NCI-H345 treated with DMSO at 0.1 percent for 48 hours (cell line): ENCODE data around the gene NRP1.
"Not testable (repeated sequence)": the region's sequence is repeated elsewhere in the genome, so short reads cannot be mapped to it uniquely, and the experiment has no call there.

Experiments used
- DNase-seq: peaks from one replicate; lab custom pipeline; 2025; ENCODE audit not compliant: unreplicated experiment; lab: John Stamatoyannopoulos, UW

Gene NRP1

GRCh38 chr10:33325929-33326328 is 8.5 kb downstream of the NRP1 start:
- no peak for DNase-seq

GRCh38 chr10:33323721-33324120 is 10.7 kb downstream of the NRP1 start:
- no peak for DNase-seq

GRCh38 chr10:33321516-33321915 is 13.0 kb downstream of the NRP1 start:
- no peak for DNase-seq

GRCh38 chr10:33320288-33320687 is 14.2 kb downstream of the NRP1 start:
- DNase-seq, result no peak

GRCh38 chr10:33315891-33316290 is 18.6 kb downstream of the NRP1 start:
- DNase-seq, result no peak

GRCh38 chr10:33314811-33315561 is 19.5 kb downstream of the NRP1 start:
- DNase-seq, result no peak

GRCh38 chr10:33311640-33312039 is 22.8 kb downstream of the NRP1 start:
- no peak for DNase-seq

- no peak for DNase-seq
Measured at GRCh38 chr10:33310853-33311252, 23.6 kb downstream of the NRP1 start.

- DNase-seq, result no peak
Measured at GRCh38 chr10:33309406-33309805, 25.1 kb downstream of the NRP1 start.

GRCh38 chr10:33307835-33308234 is 26.6 kb downstream of the NRP1 start:
- DNase-seq, result no peak

- DNase-seq, result no peak
Measured at GRCh38 chr10:33306701-33307519, 27.6 kb downstream of the NRP1 start.

- no peak for DNase-seq
Measured at GRCh38 chr10:33306126-33306525, 28.3 kb downstream of the NRP1 start.

GRCh38 chr10:33304423-33305225 is 29.8 kb downstream of the NRP1 start:
- no peak for DNase-seq

GRCh38 chr10:33303988-33304387 is 30.5 kb downstream of the NRP1 start:
- no peak for DNase-seq

- no peak for DNase-seq
Measured at GRCh38 chr10:33302208-33302829, 32.1 kb downstream of the NRP1 start.

- DNase-seq, result no peak
Measured at GRCh38 chr10:33301097-33301789, 33.2 kb downstream of the NRP1 start.

- DNase-seq, result not testable (repeated sequence)
Measured at GRCh38 chr10:33300544-33300943, 33.9 kb downstream of the NRP1 start.

- no peak for DNase-seq
Measured at GRCh38 chr10:33298893-33299292, 35.6 kb downstream of the NRP1 start.

GRCh38 chr10:33298110-33298509 is 36.4 kb downstream of the NRP1 start:
- no peak for DNase-seq

- no peak for DNase-seq
Measured at GRCh38 chr10:33295851-33296250, 38.6 kb downstream of the NRP1 start.
